HG03064 (cell line): ENCODE measurements around the gene SH3BP4.

Experiments
- ATAC-seq: cut with Tn5 transposase; IDR thresholded peaks from one replicate; pipeline ENCODE4 v1.9.1; 2021; ENCODE audit warnings: low read depth; ENCODE audit not compliant: unreplicated experiment

Gene SH3BP4

DNA sequence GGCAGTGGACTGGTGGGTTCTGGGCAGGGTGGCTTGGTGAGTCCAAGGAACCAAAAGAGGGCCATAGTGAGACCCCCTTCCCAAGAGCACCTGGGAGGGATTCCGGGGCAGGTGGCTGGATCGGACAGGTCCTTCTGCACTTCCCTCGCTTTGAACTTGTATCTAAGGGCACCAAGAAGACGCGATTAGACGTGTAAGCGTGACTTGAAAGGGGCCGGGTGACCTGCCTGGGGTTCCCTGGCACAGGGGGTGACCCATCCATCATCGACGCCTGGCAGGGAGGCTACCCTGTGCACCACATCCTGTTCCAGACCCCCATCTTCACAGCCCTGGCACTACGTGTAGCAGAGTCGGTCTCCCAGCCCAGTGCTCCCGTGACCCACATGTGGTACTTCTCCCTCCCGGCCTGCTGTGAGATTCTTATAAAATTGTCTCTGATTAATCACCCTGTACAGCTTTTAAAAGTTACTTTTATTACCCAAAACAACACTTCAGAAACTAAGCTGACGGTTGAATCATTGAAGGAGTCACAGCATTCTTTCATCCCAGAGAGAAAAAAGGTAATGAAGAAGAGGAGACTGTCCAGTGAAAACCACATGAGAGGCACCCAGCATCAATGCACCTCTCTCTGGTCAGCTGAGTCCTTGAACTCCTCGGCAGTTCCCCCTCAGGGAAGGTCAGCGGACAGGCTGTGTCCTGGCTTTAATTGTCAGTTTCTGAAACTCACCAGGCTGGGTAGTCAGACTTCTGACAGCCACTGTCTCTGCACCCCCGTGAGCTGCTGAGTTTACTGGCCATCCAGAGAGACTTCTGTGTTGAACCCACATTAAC is 13.0 kb downstream of the SH3BP4 start:
- ATAC-seq = no peak

DNA sequence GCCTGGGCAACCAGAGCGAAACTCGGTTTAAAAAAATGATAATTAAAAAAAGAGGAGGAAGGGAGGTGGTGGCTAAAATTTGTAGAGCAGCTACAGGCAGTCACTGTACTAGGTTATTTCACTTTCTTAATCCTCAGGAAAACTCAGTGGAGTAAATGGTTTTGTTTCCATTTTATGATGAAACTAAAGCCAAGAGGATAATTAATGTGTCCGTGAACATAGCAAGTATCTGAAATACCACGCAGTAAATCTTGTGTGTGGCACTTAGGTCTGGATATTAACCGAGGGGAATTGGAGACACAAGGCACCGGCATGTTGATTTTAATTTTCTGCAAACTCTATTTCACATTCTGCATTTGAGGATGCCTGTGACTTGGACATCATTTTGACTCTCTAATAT is 14.5 kb downstream of the SH3BP4 start:
- no peak for ATAC-seq

DNA sequence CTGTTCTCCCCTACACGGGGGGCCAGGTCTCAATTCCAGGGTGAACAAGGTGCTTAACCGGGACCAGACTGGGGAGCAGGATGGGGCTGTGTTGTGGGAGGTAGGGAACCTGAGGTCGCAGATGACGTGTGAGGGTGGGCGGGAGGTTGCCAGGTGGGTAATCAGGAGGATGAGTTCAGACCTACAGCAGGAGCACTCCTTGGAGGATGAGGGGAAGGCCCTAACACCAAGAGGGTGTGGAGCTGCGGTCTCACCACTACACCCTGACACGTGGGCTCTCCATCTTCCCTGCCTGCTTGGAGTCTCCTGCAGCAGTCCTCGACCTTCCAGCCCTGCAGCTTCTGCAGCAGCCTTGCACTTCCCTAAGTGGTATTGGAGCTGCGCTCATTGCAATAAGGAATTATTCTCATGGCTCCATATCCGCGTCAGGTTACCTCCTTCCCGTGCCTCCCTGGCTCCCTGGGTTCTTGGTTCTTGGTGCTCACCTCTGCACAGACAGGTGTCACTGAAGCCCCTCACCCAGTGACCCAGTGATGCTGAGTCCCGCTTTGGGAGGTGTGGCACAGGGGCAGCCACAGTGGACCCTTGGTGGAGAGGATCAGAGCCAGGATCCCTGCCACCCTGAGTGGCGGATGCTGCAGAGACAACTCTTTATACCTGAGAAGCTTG is 15.5 kb downstream of the SH3BP4 start:
- ATAC-seq = no peak

DNA sequence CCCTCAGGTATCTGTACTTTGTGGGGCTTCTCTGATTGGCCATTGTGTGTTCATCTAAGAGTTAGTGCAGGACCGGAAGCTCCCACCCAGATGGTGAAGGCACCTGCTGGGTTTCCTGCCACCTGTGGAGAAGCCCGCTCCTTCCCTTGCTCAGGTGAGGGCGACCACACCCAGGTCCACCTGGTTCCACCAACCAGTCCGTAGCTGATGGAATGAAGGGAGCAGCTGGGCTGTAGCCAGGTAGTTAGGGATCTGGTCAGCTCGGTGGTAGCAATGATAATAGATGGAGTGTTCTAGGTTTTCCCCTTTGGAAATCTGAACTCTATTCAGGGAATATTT is 16.0 kb downstream of the SH3BP4 start:
- no peak for ATAC-seq

DNA sequence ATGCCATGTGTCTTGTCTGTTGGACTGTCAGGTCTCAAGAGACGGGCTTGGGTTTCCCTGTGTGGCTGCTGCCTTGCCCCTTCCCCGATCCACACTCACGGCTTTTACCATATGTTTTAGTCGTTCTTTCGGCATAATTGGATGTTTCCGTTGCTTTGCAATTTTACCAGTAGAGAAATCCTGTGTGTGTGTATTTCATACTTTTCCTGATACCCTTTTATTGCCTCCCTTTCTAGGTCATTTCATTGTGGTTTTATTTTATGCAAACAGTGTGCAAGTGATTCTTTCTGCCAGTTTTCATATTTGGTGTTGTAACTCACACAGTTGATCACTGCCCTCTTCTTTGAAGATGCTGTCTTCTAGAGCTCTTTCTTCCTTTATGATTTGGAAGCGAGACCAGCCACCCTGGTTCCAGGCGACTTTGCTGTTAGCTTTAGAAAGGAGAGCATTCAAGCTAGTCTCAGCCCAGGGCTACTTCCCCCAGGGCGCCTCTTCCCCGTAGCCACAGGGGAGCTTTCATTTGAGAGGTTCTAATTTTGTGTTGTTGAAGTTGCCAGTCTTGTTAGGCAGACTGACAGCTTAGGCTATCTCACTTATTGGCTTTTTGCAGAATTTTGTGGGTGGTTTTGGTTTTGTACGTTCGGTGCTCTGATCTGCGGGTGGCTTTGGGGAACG is 17.0 kb downstream of the SH3BP4 start:
- ATAC-seq = no peak

DNA sequence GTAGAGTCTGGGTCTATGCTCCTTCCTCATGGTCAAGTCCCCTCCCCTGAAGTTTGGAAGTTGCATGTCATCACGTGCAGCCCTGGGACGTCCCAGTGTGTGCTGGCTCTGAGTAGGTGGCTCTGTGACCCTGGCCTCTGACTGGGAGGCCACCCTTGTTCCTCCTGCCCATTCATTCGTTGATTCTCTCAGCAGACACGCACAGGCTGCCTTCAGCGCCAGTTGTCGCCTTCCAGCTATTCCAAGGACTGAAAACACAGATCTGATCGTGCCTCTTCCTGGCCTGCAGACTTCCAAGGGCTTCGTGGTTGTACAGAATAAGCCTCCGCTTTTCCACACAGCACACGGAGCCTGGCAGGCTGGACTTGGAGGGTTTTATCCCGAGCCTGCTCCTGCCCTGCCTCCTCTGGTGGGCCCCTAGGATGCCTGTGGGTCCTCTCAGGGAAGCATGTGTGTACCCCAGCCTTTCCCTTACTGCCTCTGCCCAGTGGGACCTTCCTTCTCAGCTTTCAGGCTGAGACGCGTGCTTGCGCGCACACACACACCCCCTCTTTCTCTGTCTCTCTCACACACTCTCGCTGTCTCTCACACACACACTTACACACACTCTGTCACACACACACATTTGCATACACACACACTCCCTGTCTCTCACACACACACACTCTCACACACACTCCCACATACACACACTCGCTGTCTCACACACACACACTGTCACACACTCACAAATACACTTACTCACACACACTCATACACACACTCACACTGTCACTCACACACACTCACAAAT is 17.7 kb downstream of the SH3BP4 start:
- ATAC-seq = no peak

DNA sequence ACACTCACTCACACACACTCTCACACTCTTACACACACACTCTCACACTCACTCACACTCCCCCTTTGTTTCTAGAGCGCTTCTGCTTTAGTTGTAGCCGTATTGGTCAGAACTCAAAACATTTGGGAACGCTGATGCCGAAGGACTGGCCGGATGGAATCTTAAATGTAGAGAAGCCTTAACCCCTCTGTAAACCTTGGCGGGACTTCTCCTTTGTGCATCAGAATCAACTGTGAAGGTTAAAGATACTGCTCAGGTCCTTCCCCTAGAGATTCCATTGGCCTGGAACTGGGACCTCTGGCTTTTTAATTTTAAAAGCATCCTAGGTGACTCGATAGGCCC is 18.3 kb downstream of the SH3BP4 start:
- ATAC-seq = no peak

DNA sequence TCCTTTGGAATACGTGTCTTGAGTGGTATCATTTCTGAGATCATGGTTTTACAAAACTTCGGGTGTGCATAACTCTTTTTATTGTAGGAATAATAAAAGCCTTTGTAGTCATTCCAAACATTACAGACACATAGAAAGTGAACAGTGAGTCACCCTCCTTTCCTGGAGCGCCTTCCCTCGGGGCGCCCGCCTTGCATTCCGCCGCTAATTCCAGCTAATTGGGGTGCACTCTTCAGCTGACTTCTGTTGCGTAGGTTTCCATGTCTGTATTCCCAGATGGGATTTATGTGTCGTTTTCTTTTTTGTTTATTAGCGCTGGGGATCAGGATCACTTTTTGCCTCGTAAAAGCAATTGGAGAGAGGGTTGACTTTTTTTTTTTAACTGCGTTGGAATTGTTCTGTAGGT is 18.7 kb downstream of the SH3BP4 start:
- ATAC-seq = no peak

DNA sequence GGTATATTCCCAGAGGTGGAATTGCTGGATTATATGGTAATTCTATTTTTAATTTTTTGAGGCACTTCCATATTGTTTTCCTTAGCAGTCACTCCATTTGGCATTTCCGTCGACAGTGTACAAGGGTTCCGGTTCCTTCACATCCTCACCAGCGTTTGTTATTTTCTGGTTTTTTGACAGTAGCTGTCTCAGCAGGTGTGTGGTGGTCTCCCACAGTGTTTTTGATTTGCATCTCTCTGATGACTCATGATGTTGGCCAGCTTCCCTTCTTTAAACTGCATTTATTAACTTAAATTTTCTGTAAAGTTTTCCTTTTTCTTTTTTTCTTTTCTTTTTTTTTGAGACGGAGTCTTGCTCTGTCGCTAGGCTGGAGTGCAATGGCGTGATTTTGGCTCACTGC is 19.7 kb downstream of the SH3BP4 start:
- ATAC-seq = no peak

DNA sequence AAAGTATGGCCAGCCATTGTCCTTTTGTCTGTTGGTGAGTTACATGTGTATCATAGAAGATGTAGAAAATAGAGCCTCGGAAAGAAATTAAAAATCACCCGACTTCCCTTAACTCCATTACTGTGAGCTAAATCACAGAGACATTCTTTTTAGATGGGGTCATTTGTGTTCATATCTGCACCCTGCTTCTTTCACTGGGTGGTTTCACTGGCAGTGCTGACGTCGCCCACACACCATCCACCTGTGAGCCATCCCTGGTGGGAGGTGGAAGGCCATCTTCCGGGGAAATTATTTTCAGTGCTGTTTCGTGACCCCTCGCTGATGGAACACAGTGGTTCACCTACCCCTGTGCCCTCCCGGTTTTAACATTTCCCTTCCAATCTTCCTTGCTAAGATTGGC is 21.2 kb downstream of the SH3BP4 start:
- ATAC-seq = no peak

DNA sequence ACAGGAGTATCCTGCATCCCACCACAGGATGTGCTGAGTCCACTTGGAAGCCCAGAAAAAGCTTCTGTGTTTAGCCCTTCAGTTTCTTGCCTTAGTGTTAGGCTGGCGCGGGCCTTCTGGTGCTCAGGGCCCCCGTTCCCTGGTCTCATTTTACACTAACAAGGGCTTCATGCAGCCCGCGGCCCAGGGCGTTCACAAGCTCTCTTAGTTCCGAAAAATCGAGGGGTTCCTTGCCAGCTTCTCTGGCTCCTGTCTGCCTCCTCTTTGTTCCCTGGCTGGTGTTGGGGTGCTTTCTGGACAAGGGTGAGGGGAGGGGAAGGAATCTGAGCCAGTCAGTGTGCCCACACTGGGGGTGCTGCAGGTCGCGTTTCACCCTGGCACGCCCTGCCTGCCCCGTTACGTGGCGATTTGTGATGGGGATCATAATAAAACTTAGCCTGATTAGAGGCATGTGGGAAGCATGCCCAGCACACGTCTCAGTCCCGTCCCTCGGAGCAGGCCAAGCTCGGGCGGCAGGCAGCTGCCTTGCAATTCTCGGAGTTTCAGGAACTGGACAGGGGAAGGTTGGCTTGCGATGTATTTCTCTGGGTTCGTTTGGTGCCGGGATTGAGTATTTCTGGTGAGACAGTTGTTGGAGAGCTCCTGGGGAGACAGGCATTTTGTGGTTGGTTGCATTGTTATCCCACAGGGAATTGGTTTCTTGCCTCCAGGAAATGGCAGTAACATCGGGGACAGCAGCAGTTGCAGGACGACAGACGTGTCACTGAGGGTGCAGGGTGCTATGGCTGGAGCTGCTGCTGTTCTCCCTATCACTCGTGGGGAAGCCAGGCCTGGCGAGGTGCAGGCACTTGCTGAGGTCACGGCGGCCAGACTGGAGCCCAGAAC is 22.9 kb downstream of the SH3BP4 start:
- ATAC-seq = no peak

DNA sequence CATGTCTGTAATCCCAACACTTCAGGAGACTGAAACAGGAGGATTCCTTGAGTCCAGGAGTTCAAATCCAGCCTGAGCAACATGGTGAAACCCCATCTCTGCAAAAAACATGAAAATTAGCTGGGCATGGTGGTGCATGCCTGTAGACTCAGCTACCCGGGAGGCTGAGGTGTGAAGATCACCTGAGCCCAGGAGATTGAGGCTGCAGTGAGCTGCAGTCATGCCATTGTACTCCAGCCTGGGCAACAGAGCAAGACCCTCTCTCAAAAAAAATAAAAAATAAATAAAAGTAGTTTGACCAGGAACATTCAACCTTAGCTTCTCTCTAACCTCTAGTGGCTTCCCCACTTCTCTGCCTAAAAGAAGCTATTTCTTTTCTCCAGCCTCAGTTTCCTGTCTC is 23.8 kb downstream of the SH3BP4 start:
- no peak for ATAC-seq

DNA sequence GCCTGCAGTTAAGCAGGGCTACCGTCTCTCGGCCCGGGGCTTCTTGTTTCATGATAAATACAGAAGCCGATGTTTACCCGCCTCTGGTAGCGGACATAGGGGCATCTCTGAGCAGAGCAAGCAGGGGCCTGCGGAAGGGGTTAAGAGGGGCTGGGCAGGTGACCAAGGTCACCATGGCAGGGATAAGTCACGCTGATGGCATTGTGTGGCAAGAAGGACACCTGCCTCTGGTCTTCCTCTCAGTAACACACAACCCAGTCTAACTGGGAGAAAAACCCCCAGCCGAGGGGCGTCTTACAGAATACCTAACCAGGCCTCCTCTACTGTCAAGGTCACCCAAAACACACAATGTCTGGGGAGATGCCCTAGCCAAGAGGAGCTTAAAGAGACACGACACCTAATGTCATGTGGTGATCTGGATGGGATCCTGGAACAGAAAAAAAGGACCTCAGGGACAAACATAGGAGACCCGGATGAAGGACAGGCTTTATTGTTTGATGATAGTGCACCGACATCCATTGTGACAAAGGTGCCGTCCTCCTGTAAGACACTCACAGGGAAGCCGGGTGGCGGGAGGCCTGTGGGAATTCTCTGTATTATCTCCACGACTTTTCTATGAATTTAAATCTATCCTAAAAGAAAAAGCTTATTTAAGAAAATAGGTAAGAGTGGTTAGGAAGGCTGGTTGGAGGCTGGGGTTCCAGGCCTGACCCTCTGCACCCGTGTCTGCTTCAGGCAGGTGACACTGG is 24.8 kb downstream of the SH3BP4 start:
- ATAC-seq = no peak

DNA sequence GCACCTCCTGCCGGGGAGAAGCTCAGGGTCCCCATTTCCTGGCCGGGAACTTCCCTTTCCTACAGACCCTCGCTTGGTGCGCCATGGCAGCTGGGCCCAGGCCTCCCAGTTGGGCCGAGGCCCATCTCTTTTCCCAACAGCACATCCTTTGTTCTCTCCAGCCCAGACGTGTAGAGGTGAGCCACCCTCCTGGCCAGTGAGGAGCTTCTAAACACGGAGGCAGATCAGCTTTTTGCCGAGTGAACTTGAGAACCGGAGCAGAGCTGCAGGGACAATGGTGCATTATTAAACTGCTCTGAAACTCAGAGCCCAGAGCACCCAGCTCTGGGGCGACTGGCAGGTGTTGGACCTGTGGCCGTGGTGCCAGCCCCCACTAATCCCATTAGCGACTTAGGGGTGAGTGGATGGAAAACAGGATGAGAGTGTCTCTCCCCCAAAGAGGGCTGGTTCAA is 25.4 kb downstream of the SH3BP4 start:
- ATAC-seq = no peak

DNA sequence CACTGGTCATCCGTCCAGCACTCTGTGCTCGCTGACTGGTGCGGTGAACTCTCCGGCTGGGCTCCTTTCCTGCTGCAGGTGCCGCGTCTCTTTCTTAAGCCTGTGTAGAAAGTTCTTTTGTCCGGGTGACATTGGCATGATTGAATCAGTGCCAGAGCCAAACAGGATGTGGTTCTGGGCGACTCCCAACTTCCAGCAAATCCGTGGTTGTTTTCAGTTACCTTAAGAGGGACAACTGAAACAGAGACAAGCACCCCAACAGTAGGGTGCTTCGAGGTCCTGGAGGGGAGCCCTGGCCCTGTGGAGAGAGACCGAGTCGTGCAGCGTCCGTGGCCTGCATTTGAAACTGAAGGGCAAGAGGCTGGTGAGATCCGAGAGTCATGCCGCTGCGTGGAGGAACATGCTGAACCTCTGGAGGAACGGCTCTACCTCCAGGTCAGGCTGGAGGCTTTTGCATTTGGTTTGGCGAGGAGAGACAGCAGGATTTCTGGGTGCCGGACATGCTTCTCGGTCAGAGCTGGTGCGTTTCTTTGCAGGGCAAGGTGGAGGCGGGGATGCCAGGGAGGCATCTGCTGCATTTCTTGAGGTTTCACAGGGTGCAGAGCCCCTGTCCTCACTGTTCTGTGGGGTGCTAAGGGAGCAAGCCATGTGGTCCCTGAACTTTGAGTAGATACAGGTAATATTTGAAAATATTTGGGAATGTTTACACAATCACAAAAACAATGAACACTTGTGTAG is 26.8 kb downstream of the SH3BP4 start:
- ATAC-seq = no peak

DNA sequence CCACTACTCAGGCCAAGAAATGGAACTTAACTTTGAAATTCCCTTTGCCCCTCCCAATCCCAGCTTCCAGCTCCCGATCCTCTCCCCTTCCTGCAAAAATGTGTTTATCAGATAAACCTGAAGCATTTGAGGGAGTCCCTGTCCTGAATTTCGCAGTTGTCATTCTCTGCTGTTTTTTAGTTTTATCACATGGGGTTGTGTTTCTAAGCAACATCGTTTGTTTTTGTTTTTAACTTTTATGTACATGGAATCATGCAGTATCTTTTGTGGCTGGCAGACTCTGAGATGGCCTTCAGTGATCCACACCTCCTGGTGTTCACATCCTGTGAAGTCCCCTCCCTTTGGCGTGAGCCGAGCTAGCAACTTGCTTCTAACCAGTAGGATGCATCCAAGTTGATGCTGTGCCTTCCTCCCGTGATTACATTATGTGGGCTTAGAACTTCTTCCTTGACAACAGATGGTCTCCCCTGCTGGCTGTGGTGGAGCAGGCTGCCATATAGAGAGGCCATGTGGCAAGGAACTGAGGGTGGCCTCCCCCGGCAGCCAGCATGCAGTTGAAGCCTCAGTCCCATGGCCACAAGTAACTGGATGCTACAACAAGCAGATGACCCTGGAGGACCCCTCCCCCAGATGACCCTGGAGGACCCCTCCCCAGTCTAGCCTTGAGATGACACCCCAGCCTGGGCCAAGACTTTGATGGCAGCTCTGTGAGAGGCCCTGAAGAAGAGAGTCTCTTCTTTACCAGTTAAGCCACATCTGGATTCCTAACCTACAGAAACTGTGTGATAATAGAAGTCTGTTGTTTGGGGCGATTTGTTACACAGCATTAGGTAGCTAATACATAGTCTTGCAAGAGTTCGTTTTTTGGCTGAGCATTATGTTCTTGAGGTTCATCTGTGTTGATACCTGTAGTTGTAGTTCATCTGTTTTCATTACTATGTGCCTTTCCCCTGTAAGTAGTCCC is 27.7 kb downstream of the SH3BP4 start:
- ATAC-seq = no peak

DNA sequence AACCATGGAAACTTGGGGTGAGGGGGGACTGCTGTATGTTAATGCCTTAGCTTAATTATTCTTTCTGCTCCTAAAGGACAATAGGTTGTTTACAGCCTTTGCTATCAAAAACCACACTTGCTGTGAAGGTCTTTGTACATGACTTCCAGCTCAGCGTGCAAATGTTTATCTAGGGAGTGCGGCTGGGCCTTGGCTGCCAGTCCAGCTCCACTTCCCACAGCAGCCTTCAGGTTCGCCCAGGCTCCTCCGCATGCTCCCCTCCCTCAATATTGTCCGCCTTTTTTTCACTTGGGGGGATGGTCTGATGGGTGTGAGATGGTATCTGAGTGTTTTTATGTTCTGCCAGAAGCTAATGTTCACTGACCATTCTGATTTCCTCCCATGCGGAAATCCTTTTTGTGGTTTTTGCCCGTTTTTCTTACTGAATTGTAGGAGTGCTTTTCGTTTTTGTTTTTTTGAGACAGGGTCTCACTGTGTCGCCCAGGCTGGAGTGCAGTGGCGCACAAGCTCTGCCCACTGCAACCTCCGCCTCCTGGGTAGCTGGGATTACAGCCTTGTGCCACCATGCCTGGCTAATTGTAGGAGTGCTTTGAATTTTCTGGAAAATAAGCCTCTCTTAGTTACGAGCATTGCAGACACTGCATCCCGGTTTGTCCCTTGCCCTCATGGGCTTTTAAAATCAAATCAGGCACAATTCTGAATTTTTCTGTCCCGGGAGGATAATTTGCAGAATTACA is 28.8 kb downstream of the SH3BP4 start:
- ATAC-seq = no peak
